SU-DHL-6 (cell line): Measurements from ENCODE around the gene MRPS10.

ENCODE experiments used
- CTCF ChIP-seq: fragments of 200-600 bp; sonication (generic); IDR thresholded peaks from one replicate; pipeline ENCODE4 v1.5.1; 2017; ENCODE audit warnings: antibody characterized with exemption, mild to moderate bottlenecking, low read length, moderate library complexity; ENCODE audit not compliant: insufficient read depth, poor library complexity, severe bottlenecking
- EZH2phosphoT487 ChIP-seq: fragments of 200-600 bp; sonication (generic), shearing (Covaris generic); conservative IDR thresholded peaks from 2 replicates; pipeline ENCODE4 v1.6.1; 2018; ENCODE audit warnings: mild to moderate bottlenecking, antibody characterized with exemption, low read length, moderate library complexity, mixed read lengths

GRCh38 chr6:42163981-42164380 is 53.7 kb downstream of the MRPS10 start:
- TF ChIP-seq CTCF (no peak), EZH2phosphoT487 (no peak)
